AG04449 (cell line): ENCODE data around the gene CCDC191.

Source experiments
- CTCF ChIA-PET: fragments of 350-600 bp; formaldehyde crosslinking; extraction: SDS; loops from one replicate; lab custom pipeline; 2021; ENCODE audit warnings: antibody characterized with exemption; lab: Yijun Ruan, JAX
- POLR2A ChIA-PET: fragments of 400-600, 350-600 bp; formaldehyde crosslinking; extraction: SDS; loops from one replicate; lab custom pipeline; 2020; ENCODE audit warnings: antibody characterized with exemption, inconsistent platforms; lab: Yijun Ruan, JAX
- DNase-seq: peaks from one replicate; pipeline ENCODE4 v3.0.0-alpha.2; 2010; ENCODE audit warnings: low read depth, low spot score
- H3K4me3 ChIP-seq: 2 replicates; pipeline ENCODE4 v1.5.1; 2011; ENCODE audit warnings: low read depth, mild to moderate bottlenecking, control low read depth, low read length
- CTCF ChIP-seq: IDR thresholded peaks from one replicate; pipeline ENCODE4 v1.5.1; 2011; ENCODE audit warnings: mild to moderate bottlenecking, moderate library complexity, low read length, control low read depth, inconsistent platforms; ENCODE audit not compliant: insufficient read depth; ENCODE audit errors: missing control alignments

The CCDC191 gene

GRCh38 chr3:114025451-114025850 lies 30.9 kb downstream of the CCDC191 start:
- no peak overlapping the region for H3K4me3 ChIP-seq
- ChIA-PET POLR2A (no interaction called here), CTCF (no interaction called here)
- no peak for TF ChIP-seq CTCF
- DNase-seq: no peak

GRCh38 chr3:114022145-114022802 lies 34.1 kb downstream of the CCDC191 start:
- TF ChIP-seq CTCF: no peak
- DNase-seq: no peak
- CTCF ChIA-PET: no interaction called here
- H3K4me3 ChIP-seq: no peak overlapping the region
- POLR2A ChIA-PET: no interaction called here

- H3K4me3 ChIP-seq: no peak overlapping the region
- no peak for TF ChIP-seq CTCF
- DNase-seq: no peak
- ChIA-PET CTCF (interaction anchor here (1.2 to 1.6 kb wide), 2 partner anchors 10 to 12 kb away, joined by 3 to 7 read pairs; no protein-coding TSS in a partner anchor), POLR2A (no interaction called here)
Observed at GRCh38 chr3:114020907-114021306, 35.4 kb downstream of the CCDC191 start.

- ChIA-PET CTCF (no interaction called here), POLR2A (no interaction called here)
- H3K4me3 ChIP-seq: no peak overlapping the region
- no peak for DNase-seq
- no peak for TF ChIP-seq CTCF
Observed at GRCh38 chr3:114019486-114019885, 36.8 kb downstream of the CCDC191 start.

GRCh38 chr3:114014211-114014610 lies 42.1 kb downstream of the CCDC191 start:
- TF ChIP-seq CTCF: no peak
- no peak for DNase-seq
- no peak overlapping the region for H3K4me3 ChIP-seq
- ChIA-PET POLR2A (no interaction called here), CTCF (interaction anchor here (1.1 kb wide), 1 partner anchor 278 kb away, joined by 3 read pairs; no protein-coding TSS in a partner anchor)

- no peak overlapping the region for H3K4me3 ChIP-seq
- ChIA-PET POLR2A (no interaction called here), CTCF (interaction anchor here (1.7 kb wide), 1 partner anchor 10 kb away, joined by 7 read pairs; no protein-coding TSS in a partner anchor)
- no peak for DNase-seq
- TF ChIP-seq CTCF: no peak
Observed at GRCh38 chr3:114011059-114011797, 45.1 kb downstream of the CCDC191 start.
